GM18499 (cell line): Measurements from ENCODE around the gene POU4F1.

Experiments used
- ATAC-seq: cut with Tn5 transposase; IDR thresholded peaks from one replicate; pipeline ENCODE4 v1.9.1; 2021; ENCODE audit warnings: moderate number of reproducible peaks; ENCODE audit not compliant: insufficient read depth, unreplicated experiment

Gene POU4F1

GRCh38 chr13:78593652-78594455 is 9.5 kb downstream of the POU4F1 start:
- ATAC-seq = no peak

- ATAC-seq = no peak
Measured at GRCh38 chr13:78593129-78593528, 10.2 kb downstream of the POU4F1 start.

- no peak for ATAC-seq
Measured at GRCh38 chr13:78592584-78592983, 10.8 kb downstream of the POU4F1 start.

- ATAC-seq = no peak
Measured at GRCh38 chr13:78589206-78589605, 14.1 kb downstream of the POU4F1 start.

GRCh38 chr13:78587395-78587794 is 16.0 kb downstream of the POU4F1 start:
- ATAC-seq = no peak

- no peak for ATAC-seq
Measured at GRCh38 chr13:78586706-78587105, 16.6 kb downstream of the POU4F1 start.

GRCh38 chr13:78576261-78576660 is 27.1 kb downstream of the POU4F1 start:
- ATAC-seq = no peak

- ATAC-seq = no peak
Measured at GRCh38 chr13:78572459-78572858, 30.9 kb downstream of the POU4F1 start.

GRCh38 chr13:78569029-78569428 is 34.3 kb downstream of the POU4F1 start:
- no peak for ATAC-seq

- ATAC-seq = no peak
Measured at GRCh38 chr13:78566631-78567030, 36.7 kb downstream of the POU4F1 start.

GRCh38 chr13:78562237-78562889 is 41.0 kb downstream of the POU4F1 start:
- no peak for ATAC-seq
